ENCODE measurements around the gene POMC.
"Not testable (repeated sequence)": the region's sequence is repeated elsewhere in the genome, so short reads cannot be mapped to it uniquely, and the experiment has no call there.

Gene POMC

DNA sequence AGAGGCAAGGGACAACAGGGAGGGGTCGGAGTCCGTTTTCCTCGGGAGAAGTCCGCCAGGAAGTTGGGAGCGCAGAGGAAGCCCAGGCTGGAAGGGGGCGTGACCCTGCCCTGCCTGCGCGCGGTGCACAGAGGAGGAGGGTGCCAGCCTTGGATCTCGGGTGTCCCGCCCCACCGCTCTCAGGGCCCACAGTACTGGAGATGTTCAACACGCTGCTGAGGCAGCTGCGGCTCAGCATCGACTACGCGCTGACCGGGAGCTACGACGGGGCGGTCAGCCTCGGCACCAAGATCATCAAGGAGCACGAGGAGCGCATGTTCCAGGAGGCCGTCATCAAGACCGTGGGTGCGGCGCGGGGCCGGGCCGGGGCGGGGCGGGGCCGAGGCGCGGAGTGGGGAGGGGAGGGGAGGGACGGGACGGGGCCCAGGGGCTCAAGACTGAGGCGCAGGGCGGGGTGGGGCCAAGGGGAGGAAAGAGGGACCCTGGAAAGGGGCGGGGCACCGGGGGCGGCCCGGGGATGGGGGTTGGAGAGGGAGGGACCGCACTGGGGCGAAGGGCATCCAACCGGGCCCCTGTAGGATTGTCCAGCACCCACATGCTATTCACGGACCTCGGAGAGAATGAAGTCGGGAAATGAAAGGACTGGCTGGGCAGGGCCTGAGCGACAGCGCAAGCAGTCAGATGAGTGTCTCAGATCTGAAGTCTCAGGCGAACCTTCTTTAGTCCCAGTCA, 36.6 kb downstream of the POMC start:
- DNase-seq = no peak

DNA sequence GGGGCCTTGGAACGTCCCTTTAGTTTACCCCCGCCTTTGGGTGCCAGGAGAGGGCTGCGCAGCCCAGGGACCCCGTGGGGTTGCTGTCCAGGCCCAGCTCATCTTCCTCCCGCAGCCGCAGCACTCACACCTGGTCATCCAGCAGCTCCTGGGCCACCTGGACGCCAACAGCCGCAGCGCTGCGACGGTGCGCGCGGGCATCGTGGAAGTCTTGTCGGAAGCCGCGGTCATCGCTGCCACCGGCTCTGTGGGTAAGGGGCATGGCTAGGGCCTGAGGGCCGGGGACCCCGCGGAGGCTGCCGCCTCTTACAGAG, 37.2 kb downstream of the POMC start:
- DNase-seq = no peak

DNA sequence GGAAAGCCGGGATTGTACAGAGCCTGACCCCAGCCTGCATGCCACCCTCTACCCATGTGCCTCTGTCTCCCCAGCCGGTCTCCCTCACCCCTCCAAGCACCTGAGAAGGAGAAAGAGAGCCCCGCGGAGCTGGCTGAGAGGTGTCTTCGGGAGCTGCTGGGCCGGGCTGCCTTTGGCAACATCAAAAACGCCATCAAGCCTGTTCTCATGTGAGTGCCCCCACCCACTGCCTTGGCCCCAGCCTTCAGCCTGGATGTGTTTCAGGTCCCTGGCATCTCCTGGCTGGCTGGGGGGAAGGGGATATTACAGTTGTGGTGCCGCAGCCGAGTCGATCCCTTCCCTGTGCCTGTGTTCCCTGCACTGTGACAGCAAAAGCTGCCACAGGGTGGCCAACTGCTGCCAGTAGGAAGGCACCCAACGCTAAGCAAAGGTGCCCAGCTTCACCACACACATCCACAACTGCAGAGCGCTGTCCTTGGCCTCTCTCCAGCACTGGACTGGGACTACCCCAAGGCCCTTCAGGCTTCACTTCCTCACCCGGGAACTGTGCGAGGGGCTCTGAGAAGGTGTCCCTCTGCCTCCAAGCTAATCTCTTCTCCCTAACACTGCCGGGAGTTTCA, 38.4 kb downstream of the POMC start:
- DNase-seq = no peak

DNA sequence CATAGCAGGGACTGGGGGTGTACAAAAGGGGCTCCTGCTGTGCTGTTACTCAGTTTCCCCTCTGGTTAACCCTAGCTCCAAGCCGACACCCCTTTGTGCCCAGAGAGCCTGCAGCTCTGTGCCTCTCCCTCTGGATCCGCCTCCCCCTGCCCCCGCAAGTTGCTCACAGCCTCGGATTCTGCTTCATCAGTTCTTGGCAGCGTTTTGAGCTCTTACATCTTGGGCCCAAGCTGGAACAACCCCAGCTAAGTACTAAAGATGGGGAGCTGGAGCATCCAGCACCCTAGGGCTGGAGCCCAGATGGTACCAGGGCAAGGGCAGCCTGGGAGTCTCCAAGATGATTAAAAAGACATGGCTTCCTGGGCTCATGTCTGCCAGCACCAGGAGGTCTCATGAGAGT, 40.7 kb downstream of the POMC start:
- no peak for DNase-seq

DNA sequence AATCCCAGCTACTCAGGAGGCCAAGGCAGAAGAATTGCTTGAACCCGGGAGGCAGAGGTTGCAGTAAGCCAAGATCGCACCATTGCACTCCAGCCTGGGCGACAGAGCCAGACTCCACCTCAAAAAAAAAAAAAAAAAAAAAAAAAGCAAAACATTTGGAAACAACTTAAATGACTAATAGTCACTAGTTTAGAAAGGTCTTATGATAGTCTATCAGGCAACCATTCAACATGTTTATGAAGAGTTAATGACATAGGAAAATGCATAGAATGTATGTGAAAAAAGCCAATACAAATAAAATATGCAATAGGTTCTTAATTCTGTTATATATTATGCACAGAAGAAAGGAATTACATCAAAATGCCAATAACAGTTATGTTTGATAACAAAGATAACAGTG, 41.3 kb downstream of the POMC start:
- not testable (repeated sequence) for DNase-seq

DNA sequence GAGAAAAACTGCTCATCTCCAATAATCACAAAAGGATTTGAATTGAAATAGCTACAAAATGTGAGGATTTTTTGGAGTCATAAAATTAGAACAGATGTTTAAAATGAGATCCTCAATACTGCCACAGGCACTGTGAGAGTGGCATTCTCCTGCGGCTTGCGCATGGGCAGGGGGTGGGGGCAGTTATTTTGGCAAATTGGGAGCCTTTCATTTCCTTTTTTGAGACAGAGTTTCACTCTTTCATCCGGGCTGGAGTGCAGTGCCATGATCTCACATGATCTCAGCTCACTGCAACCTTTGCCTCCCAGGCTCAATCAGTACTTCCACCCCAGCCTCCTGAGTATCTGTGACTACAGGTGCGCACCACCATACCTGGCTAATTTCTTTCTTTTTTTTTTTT, 42.4 kb downstream of the POMC start:
- DNase-seq = no peak

DNA sequence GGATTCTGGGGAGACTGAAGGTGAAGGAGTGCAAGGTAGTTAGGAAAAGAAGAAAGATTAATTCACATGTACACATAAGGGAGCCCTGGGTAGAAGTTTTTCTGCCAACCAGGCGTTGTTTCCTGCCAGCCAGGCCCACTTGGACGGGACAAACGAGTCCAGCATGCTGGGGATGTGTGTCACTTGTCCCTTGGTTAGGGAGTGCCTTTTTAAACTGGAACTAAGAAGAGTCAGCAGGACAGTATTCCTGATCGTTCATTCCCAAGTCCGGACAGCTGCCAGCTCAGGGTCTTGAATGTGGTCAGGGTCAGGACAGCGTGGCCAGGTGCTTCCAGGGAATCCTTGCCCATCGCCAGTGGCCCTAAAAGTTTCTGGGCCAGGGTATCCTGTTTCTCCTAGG, 43.2 kb downstream of the POMC start:
- no peak for DNase-seq

DNA sequence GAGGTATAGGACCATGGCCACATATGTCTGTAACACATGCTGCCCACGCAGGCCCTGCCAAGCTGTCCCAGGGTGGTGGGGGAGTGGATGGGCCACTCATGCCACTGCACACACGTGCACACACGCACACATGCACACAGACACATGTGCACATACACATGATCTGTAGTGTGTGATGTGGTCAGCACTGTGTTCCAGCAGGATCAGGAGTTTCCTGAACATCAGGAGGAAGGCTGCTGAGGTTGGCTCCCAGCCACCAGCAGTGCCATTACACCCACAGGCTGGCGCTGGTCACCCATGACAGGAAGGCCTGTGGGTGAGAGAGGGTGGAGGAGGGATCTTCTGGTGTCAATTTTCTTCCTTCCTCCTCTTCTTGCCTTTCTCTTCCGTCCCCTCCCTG, 44.7 kb downstream of the POMC start:
- no peak for DNase-seq

DNA sequence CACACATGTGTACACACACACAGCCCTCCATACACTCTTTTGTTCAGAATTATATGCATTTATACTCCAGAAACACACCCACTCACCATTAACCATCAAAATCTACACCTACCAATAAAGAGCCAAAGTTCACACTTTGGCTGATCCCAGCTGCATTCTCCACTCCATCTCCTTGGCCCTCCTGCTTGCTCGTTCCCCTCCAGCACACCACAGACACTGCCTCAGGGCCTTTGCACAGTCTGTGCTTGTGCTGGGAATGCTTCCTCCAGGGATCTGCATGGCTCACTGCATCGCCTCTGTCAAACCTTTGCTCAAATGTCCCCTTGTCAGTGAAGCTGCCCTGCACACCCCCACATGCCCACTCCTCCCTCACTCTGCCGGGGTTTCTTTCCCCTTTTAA, 46.0 kb downstream of the POMC start:
- no peak for DNase-seq

DNA sequence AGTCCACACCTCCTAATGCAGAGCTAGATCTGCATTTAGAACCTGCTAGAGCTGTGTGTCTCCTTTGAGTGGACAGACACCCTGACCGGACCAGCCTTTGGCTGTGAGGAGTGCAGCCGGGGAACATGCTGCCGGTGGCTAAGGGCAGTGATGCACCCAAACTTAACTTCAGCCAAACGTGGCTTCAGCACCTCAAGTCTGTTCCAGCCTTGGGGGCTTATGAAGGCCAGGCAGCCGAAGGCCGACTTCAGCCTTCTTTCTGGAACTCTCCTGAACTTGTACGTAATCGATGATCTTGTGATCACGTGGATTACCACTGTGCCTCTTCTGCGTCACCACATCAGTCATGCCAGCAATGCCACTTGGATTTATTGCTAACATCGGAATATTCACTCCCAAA, 49.1 kb downstream of the POMC start:
- no peak for DNase-seq

DNA sequence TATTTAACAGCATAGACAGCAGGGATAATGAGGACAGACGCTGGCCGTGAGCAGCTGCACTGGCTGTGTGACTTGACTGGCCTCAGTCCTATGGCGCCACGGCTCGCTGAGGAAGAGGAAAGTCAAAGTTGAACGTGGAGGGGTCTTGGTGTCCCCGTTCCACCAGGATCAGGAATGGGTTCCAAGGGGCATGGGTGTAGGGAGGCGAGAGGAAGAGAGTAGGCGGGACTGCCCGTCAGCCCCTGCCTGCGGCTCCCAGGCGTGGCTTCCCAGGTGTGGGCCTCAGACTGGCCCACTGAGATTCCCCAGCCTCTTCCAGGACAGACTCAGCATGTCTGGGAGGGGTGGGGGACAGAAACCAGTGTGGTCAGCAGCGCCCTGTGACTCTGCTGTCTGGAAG, 51.4 kb downstream of the POMC start:
- no peak for DNase-seq

DNA sequence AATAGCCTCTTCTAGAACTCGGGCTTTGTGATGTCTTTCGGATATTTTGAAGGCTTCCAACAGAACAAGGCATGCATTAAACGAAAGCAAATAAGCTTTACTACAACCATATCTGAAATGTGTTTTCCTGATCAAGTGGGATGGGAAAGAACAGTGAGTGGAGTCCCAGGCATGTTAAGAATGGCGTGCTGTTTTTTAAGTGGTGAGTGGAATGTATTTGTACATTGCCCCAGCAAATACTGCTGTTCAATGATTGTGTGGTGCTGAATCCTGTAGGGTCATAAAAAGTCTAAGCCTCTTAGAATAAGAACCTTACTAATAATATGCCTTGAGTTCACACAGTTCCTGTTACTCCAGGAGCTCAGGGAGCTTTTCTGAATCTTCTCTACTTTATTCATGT, 52.5 kb downstream of the POMC start:
- DNase-seq = no peak

DNA sequence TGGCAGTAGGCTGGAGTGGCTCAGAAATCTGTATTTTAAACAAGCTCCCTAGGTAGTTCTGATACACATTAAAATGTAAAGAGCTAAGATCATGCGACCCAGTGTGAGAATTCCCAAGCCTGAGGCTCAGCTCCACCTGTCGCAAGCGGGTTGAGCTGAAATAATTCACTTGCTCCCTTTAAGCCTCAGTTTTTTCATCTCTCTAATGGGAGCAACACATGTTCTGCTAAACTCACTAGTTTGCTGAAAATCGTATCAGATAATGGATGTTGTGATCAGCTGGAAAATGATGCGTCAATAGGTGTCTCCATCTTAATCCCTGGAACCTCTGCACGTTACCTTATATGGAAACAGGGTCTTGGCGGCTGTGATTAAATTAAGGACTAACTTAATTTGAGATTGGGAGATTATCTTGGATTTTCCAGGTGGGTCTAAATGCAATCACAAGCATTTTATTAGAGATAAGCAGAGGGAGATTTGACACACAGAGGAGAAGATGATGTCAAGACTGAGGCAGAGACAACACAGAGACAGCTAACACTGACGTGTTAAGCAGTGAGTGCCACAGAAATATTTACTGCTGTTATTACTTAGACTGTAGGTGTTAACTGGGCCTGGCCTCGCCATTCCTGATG, 53.0 kb downstream of the POMC start:
- DNase-seq = no peak

DNA sequence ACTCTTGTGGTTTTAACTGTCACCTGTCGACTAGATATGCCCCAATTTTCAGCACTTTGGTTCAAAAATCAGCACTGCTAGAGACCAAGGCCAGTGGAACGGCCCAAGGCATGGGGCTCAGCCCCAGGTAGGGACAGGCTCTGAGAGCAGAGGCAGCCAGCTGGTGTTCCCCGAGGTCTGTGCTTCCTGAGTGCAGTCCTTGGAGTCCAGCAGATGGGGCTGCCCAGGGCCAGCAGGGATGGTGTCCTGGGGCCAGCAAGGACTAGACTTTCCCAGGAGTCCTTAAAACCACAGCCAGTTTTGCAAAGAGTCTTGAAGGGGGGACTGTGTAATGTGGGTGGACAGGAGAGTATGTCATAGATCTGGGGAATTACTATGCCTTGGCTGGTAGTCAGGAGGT, 56.3 kb downstream of the POMC start:
- DNase-seq = no peak
